ENCODE results near the gene ISM2.

- TF ChIP-seq CTCF (IDR thresholded peaks at IDR 0.05) = no peak
- no peak for TF ChIP-seq POLR2A (IDR thresholded peaks at IDR 0.05)
Observed at GRCh38 chr14:77482422-77482821, 16.2 kb downstream of the ISM2 start.
